ENCODE results near the gene TMEM52B.
A peak's percentile ranks its signal among the peaks of the same experiment; 100 is the strongest.

The TMEM52B gene

DNA sequence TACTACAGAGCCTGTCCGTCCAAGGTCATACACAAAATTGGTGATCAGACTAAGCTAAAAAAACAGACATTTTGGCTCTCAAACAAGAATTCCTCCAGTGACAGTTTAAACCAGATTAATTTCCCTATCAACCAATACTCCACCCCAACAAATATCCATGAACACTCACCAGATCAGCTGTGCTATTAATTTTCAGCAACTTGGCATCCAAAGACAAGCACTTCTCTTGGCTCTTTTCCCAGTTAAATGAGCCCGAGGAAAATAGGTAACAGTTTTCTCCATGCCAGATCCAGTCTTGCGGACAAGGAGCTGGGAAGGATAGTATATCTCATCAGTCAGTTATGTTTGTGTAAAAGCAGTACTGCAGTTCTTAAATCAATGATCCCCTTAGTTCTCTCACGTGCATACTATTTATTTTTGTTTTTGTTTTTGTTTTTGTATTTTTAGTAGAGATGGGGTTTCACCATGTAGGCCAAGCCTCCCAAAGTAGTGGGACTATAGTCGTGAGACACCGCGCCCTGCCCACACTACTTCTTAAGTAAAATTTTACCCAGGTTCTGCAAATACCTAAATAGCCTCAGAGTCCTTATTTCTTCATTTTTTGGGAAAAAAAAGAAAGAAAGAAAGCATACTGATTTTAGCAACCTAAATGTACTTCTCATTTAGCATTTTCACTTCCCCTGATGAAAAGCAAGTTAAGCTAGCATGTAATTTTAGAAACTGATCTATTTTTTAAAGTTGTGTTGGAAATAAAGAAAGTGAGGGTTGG is 18.0 kb upstream of the TMEM52B start:
- Mint-ChIP-seq H3K27me3 (ENCODE audit: low read depth) (no peaks in the 10 kb centered on the region), H3K9me3 (no peaks in the 10 kb centered on the region), H3K4me1 (peaks cover 5% of the 10 kb centered on the region), H3K36me3 (ENCODE audit: low read depth) (no peaks in the 10 kb centered on the region), H3K4me3 (no peak overlapping the region), H3K27ac (peak overlapping the region in 1 of 3 experiments; percentile 1)
- no peak for TF ChIP-seq CTCF (IDR thresholded peaks at IDR 0.05; ENCODE audit: unreplicated experiment in 3 of 3)

DNA sequence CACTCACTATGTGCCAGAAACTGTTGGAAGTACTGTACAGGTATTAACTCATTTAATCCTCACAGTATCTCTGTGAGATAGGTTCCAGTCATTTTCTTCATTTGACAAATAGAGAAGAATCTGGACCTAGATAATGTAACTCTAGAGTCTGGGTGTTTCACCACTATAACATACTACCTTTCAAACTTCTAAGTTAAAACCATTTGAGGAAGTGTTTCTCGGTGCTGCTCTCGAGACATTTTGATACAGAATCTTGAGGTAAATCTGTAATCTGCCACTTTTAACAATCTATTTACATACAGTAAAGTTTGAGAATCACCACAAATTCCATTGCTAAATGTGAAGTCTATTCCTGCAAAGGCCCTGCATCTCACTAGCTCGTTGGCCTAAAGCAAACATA is 15.7 kb upstream of the TMEM52B start:
- H3K27ac Mint-ChIP-seq = no peak overlapping the region
- H3K27me3 Mint-ChIP-seq (ENCODE audit: low read depth) = no peaks in the 10 kb centered on the region
- TF ChIP-seq CTCF (IDR thresholded peaks at IDR 0.05; ENCODE audit: unreplicated experiment in 3 of 3) = no peak
- H3K36me3 Mint-ChIP-seq (ENCODE audit: low read depth) = no peaks in the 10 kb centered on the region
- H3K4me3 Mint-ChIP-seq = no peak overlapping the region
- peaks cover 5% of the 10 kb centered on the region for H3K4me1 Mint-ChIP-seq
- no peaks in the 10 kb centered on the region for H3K9me3 Mint-ChIP-seq

DNA sequence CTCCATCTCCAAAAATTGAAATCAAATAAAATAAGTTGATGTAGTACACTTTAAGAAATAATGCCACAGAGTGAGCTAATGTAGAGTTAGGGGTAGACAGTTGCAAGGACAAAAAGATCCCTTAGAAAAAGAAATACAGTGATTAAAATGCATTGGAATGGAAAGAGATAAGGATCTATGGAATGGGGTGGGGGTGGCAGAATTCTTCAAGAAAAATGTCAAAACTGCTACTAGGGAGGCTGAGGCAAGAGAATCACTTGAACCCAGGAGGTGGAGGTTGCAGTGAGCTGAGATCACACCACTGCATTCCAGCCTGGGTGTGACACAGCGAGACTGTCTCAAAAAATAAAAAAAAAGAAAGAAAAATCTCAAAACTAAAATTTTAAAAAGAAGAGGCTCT is 13.4 kb upstream of the TMEM52B start:
- no peak for TF ChIP-seq CTCF (IDR thresholded peaks at IDR 0.05; ENCODE audit: unreplicated experiment in 3 of 3)
- Mint-ChIP-seq H3K36me3 (ENCODE audit: low read depth) (no peaks in the 10 kb centered on the region), H3K4me3 (no peak overlapping the region), H3K9me3 (no peaks in the 10 kb centered on the region), H3K27me3 (ENCODE audit: low read depth) (no peaks in the 10 kb centered on the region), H3K4me1 (peaks cover 4% of the 10 kb centered on the region), H3K27ac (no peak overlapping the region)

- Mint-ChIP-seq H3K9me3 (no peaks in the 10 kb centered on the region), H3K4me3 (no peak overlapping the region), H3K36me3 (ENCODE audit: low read depth) (no peaks in the 10 kb centered on the region), H3K27ac (no peak overlapping the region), H3K4me1 (no peaks in the 10 kb centered on the region), H3K27me3 (ENCODE audit: low read depth) (no peaks in the 10 kb centered on the region)
- TF ChIP-seq CTCF (IDR thresholded peaks at IDR 0.05; ENCODE audit: unreplicated experiment in 3 of 3) = no peak
These were observed 11.2 kb upstream of the TMEM52B start for GRCh38 chr12:10167599-10167998.

DNA sequence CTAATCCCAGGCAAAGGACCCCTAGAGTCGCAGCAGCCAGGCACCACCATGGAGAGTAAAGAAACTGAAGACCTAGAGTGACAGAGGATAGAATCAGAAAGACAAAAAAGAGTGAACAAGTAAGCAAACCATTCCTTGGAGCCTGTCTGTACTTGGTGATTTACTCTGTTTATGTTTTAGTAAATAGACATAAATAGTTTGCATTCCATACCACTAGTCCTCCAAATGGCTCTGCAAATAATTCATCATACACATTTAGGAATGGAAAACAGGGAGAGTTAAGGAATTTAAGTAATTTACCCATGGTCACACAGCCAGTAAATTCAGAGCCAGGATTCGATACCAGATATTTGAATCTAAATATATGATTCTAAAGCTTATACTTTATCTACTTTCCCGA is 9.7 kb upstream of the TMEM52B start:
- Mint-ChIP-seq H3K27ac (no peak overlapping the region), H3K4me1 (no peaks in the 10 kb centered on the region), H3K4me3 (no peak overlapping the region), H3K9me3 (no peaks in the 10 kb centered on the region), H3K36me3 (ENCODE audit: low read depth) (no peaks in the 10 kb centered on the region), H3K27me3 (ENCODE audit: low read depth) (peaks cover 1% of the 10 kb centered on the region)
- no peak for TF ChIP-seq CTCF (IDR thresholded peaks at IDR 0.05; ENCODE audit: unreplicated experiment in 3 of 3)

- Mint-ChIP-seq H3K4me1 (no peaks in the 10 kb centered on the region), H3K9me3 (no peaks in the 10 kb centered on the region), H3K27ac (no peak overlapping the region), H3K4me3 (no peak overlapping the region), H3K36me3 (ENCODE audit: low read depth) (no peaks in the 10 kb centered on the region), H3K27me3 (ENCODE audit: low read depth) (peaks cover 4% of the 10 kb centered on the region)
- no peak for TF ChIP-seq CTCF (IDR thresholded peaks at IDR 0.05; ENCODE audit: unreplicated experiment in 3 of 3)
These were observed 8.6 kb upstream of the TMEM52B start for GRCh38 chr12:10170216-10170615.
